H1 (cell line): ENCODE data around the gene PRR29. TPM values are rescaled to one million over a fixed set of nuclear protein-coding genes. Genes with fewer than 3 reads are reported as not detected.

Experiments used
- CTCF ChIA-PET: fragments of 300-600 bp; sonication (Branson Sonifier 250); formaldehyde crosslinking; loops from one replicate; lab custom pipeline; 2021; ENCODE audit not compliant: partially characterized antibody; lab: Charles Lee
- POLR2A ChIA-PET: fragments of 300-600 bp; sonication (Branson Sonifier 250); formaldehyde crosslinking; loops from one replicate; lab custom pipeline; 2021; ENCODE audit warnings: inconsistent platforms; ENCODE audit not compliant: partially characterized antibody; lab: Charles Lee
- DNase-seq, 2 experiments: peaks; one replicate each; pipeline versions ENCODE4 v3.0.0 to v3.0.0-alpha.2; 2010 to 2022; ENCODE audit warnings: low spot score in 2 of 2, low read depth in 1 of 2, mixed read lengths in 1 of 2
- FAIRE-seq: peaks from 2 replicates; lab custom pipeline; 2011; peaks lifted over from hg19 to GRCh38; lab: Jason Lieb, UNC
- H2AFZ ChIP-seq: 2 replicates; pipeline ENCODE4 v1.8.1; 2012; ENCODE audit warnings: low read length, inconsistent platforms
- H2AK5ac ChIP-seq: 2 replicates; pipeline ENCODE4 v1.6.1; 2013; ENCODE audit warnings: low read depth, low read length
- H2BK120ac ChIP-seq: replicated peaks from 2 replicates; pipeline ENCODE3; 2013; ENCODE audit warnings: low read depth, low read length, inconsistent platforms
- H2BK12ac ChIP-seq: 2 replicates; pipeline ENCODE4 v1.6.1; 2013; ENCODE audit warnings: low read depth, low read length
- H2BK15ac ChIP-seq: 2 replicates; pipeline ENCODE4 v1.6.1; 2013; ENCODE audit warnings: low read length
- H2BK20ac ChIP-seq: 2 replicates; pipeline ENCODE4 v1.6.1; 2013; ENCODE audit warnings: low read length
- H2BK5ac ChIP-seq: 2 replicates; pipeline ENCODE4 v1.6.1; 2013; ENCODE audit warnings: low read depth, low read length
- H3K14ac ChIP-seq: 2 replicates; pipeline ENCODE4 v1.6.1; 2013; ENCODE audit warnings: inconsistent platforms; ENCODE audit not compliant: insufficient read length
- H3K18ac ChIP-seq: 2 replicates; pipeline ENCODE4 v1.6.1; 2013; ENCODE audit warnings: low read length; ENCODE audit errors: extremely low read depth
- H3K23ac ChIP-seq: 2 replicates; pipeline ENCODE4 v1.6.1; 2013; ENCODE audit warnings: inconsistent platforms; ENCODE audit not compliant: insufficient read length
- H3K23me2 ChIP-seq: 2 replicates; pipeline ENCODE4 v1.6.1; 2013; ENCODE audit warnings: low read depth, low read length
- H3K27ac ChIP-seq: 2 replicates; pipeline ENCODE4 v1.6.1; 2011; ENCODE audit warnings: low read depth, low read length, inconsistent platforms
- H3K27me3 ChIP-seq, 4 experiments: replicated peaks in 1 of 4; 1 replicate in 1 of 4; 2 replicates in 3 of 4; pipeline versions ENCODE4 v1.6.1 to v1.8.1; 2011 to 2013; ENCODE audit warnings: low read length in 3 of 4, mild to moderate bottlenecking in 3 of 4, inconsistent platforms in 2 of 4, mixed read lengths in 2 of 4, moderate library complexity in 1 of 4; ENCODE audit not compliant: control insufficient read depth in 3 of 4, insufficient read depth in 3 of 4; ENCODE audit errors: extremely low read depth in 1 of 4
- H3K36me3 ChIP-seq, 4 experiments: 2 replicates each; pipeline versions ENCODE4 v1.6.1 to v1.8.1; 2011 to 2013; ENCODE audit warnings: mild to moderate bottlenecking in 4 of 4, low read length in 3 of 4, moderate library complexity in 2 of 4, control low read depth in 1 of 4, inconsistent platforms in 1 of 4; ENCODE audit not compliant: insufficient read depth in 4 of 4, control insufficient read depth in 2 of 4
- H3K4ac ChIP-seq: replicated peaks from 2 replicates; pipeline ENCODE3; 2013; ENCODE audit warnings: low read length, low read depth, mixed read lengths, inconsistent platforms; ENCODE audit not compliant: insufficient read length
- H3K4me1 ChIP-seq, 4 experiments: replicated peaks in 1 of 4; 1 replicate in 1 of 4; 2 replicates in 3 of 4; pipeline versions ENCODE4 v1.6.1 to v1.8.1; 2011 to 2013; ENCODE audit warnings: low read length in 3 of 4, inconsistent platforms in 2 of 4, mixed read lengths in 1 of 4; ENCODE audit not compliant: insufficient read depth in 4 of 4, control insufficient read depth in 3 of 4
- H3K4me2 ChIP-seq, 2 experiments: 2 replicates each; pipeline versions ENCODE4 v1.6.1 to v1.8.1; 2011 to 2013; ENCODE audit warnings: low read depth in 2 of 2, low read length in 2 of 2, control low read depth in 1 of 2, inconsistent platforms in 1 of 2, mild to moderate bottlenecking in 1 of 2; ENCODE audit not compliant: insufficient read depth in 1 of 2
- H3K4me3 ChIP-seq, 4 experiments: fragments of 200-600, 300-600 bp in 1 of 4; sonication (generic), shearing (Covaris generic), sonication (Bioruptor Twin) in 1 of 4; 2 replicates each; pipeline versions ENCODE4 v1.5.1 to v1.8.1; 2011 to 2016; ENCODE audit warnings: low read length in 4 of 4, low read depth in 3 of 4, control low read depth in 2 of 4, inconsistent platforms in 2 of 4, mild to moderate bottlenecking in 2 of 4, mixed read lengths in 1 of 4, moderate library complexity in 1 of 4; ENCODE audit not compliant: insufficient read depth in 2 of 4; ENCODE audit errors: extremely low read depth in 1 of 4
- H3K56ac ChIP-seq: replicated peaks from 2 replicates; pipeline ENCODE3; 2013; ENCODE audit warnings: low read depth, mild to moderate bottlenecking, mixed read lengths, low read length, inconsistent platforms; ENCODE audit not compliant: insufficient read length
- H3K79me1 ChIP-seq: 2 replicates; pipeline ENCODE4 v1.6.1; 2013; ENCODE audit warnings: low read depth, low read length, control low read depth
- H3K79me2 ChIP-seq, 2 experiments: 2 replicates each; pipeline versions ENCODE4 v1.6.1 to v1.8.1; 2012 to 2013; ENCODE audit warnings: low read length in 2 of 2, mild to moderate bottlenecking in 2 of 2, inconsistent platforms in 1 of 2; ENCODE audit not compliant: insufficient read depth in 2 of 2, control insufficient read depth in 1 of 2
- H3K9ac ChIP-seq, 4 experiments: replicated peaks in 1 of 4; 1 replicate in 1 of 4; 2 replicates in 3 of 4; pipeline versions ENCODE4 v1.6.1 to v1.8.1; 2011 to 2013; ENCODE audit warnings: low read depth in 3 of 4, low read length in 3 of 4, control low read depth in 2 of 4, mild to moderate bottlenecking in 2 of 4, moderate library complexity in 2 of 4, inconsistent platforms in 1 of 4; ENCODE audit errors: extremely low read depth in 1 of 4
- H3K9me3 ChIP-seq, 2 experiments: 2 replicates each; pipeline versions ENCODE4 v1.6.1 to v1.8.1; 2012 to 2013; ENCODE audit warnings: mild to moderate bottlenecking in 2 of 2, moderate library complexity in 2 of 2, control low read depth in 1 of 2, inconsistent platforms in 1 of 2, low read depth in 1 of 2, low read length in 1 of 2, mixed read lengths in 1 of 2; ENCODE audit not compliant: insufficient read depth in 2 of 2
- H4K20me1 ChIP-seq, 2 experiments: replicated peaks in 1 of 2; 2 replicates each; pipeline versions ENCODE3 to v1.8.1; 2011 to 2013; ENCODE audit warnings: inconsistent platforms in 2 of 2, low read length in 2 of 2, mild to moderate bottlenecking in 1 of 2; ENCODE audit not compliant: insufficient read depth in 2 of 2, control insufficient read depth in 1 of 2
- H4K5ac ChIP-seq: 2 replicates; pipeline ENCODE4 v1.6.1; 2013; ENCODE audit warnings: low read length, low read depth, mixed read lengths, inconsistent platforms; ENCODE audit not compliant: insufficient read length
- H4K8ac ChIP-seq: 2 replicates; pipeline ENCODE4 v1.8.0; 2013; ENCODE audit warnings: mild to moderate bottlenecking, moderate library complexity, low read length, inconsistent platforms; ENCODE audit not compliant: insufficient read depth; ENCODE audit errors: extremely low read depth
- H4K91ac ChIP-seq: replicated peaks from 2 replicates; pipeline ENCODE3; 2013; ENCODE audit warnings: low read length, mixed read lengths, inconsistent platforms; ENCODE audit not compliant: insufficient read length
- ATF3 ChIP-seq: IDR thresholded peaks from 2 replicates; pipeline ENCODE4 v1.6.1; 2011; ENCODE audit warnings: low read depth, mild to moderate bottlenecking, low read length; ENCODE audit not compliant: insufficient read depth
- BRCA1 ChIP-seq: IDR thresholded peaks from 2 replicates; pipeline ENCODE4 v1.6.1; 2012; ENCODE audit warnings: low read depth, low read length, improper control_type of control experiment
- CEBPB ChIP-seq: IDR thresholded peaks from 2 replicates; pipeline ENCODE4 v1.6.1; 2012; ENCODE audit warnings: low read depth, low read length
- CHD2 ChIP-seq: IDR thresholded peaks from 2 replicates; pipeline ENCODE4 v1.6.1; 2012; ENCODE audit warnings: low read length, improper control_type of control experiment
- EP300 ChIP-seq, 2 experiments: IDR thresholded peaks; 1 replicate in 1 of 2; 2 replicates in 1 of 2; pipeline ENCODE4 v1.6.1; 2011 to 2012; ENCODE audit warnings: low read depth in 2 of 2, low read length in 2 of 2, mild to moderate bottlenecking in 2 of 2, borderline replicate concordance in 1 of 2, inconsistent platforms in 1 of 2, moderate library complexity in 1 of 2
- FOSL1 ChIP-seq: IDR thresholded peaks from 2 replicates; pipeline ENCODE4 v1.6.1; 2011; ENCODE audit warnings: mild to moderate bottlenecking, low read depth, low read length, moderate library complexity; ENCODE audit not compliant: insufficient read depth
- HDAC6 ChIP-seq: IDR thresholded peaks from one replicate; pipeline ENCODE4 v1.7.1; 2012; ENCODE audit warnings: low read depth, mild to moderate bottlenecking, inconsistent platforms, low read length, moderate library complexity
- NRF1 ChIP-seq: IDR thresholded peaks from 2 replicates; pipeline ENCODE4 v1.6.1; 2011; ENCODE audit warnings: mild to moderate bottlenecking, low read depth, low read length, improper control_type of control experiment
- RNF2 ChIP-seq: fragments of 200-900, 300-1000 bp; sonication (generic); IDR thresholded peaks from 2 replicates; pipeline ENCODE4 v1.7.1; 2016; ENCODE audit warnings: borderline replicate concordance, low read depth, mild to moderate bottlenecking, antibody characterized with exemption, low read length; ENCODE audit not compliant: poor library complexity, severe bottlenecking; ENCODE audit errors: missing control alignments
- SAP30 ChIP-seq: fragments of 300-600 bp; sonication (generic); IDR thresholded peaks from 2 replicates; pipeline ENCODE4 v1.7.1; 2012; ENCODE audit warnings: low read length, moderate library complexity, mild to moderate bottlenecking, inconsistent platforms; ENCODE audit not compliant: insufficient read depth, insufficient replicate concordance
- SP2 ChIP-seq: IDR thresholded peaks from 2 replicates; pipeline ENCODE4 v1.6.1; 2012; ENCODE audit warnings: mild to moderate bottlenecking, low read length, inconsistent platforms
- USF2 ChIP-seq: IDR thresholded peaks from 2 replicates; pipeline ENCODE4 v1.6.1; 2011; ENCODE audit warnings: low read length, improper control_type of control experiment
- WGBS, 2 experiments: shearing (Covaris generic) in 1 of 2; methylation state at CpG; one replicate each; pipeline versions ENCODE4 v1.1.6 to v1.1.7; 2013 to 2015; ENCODE audit warnings: low lambda C conversion rate in 2 of 2, mixed read lengths in 2 of 2, inconsistent platforms in 1 of 2, low coverage in 1 of 2, missing lambda C conversion rate in 1 of 2; ENCODE audit not compliant: insufficient replicate concordance in 2 of 2, insufficient coverage in 1 of 2, insufficient read length in 1 of 2; ENCODE audit errors: extremely low coverage in 1 of 2, missing lambda C conversion rate in 1 of 2; 5-methylcytosine and 5-hydroxymethylcytosine counted together
- polyA plus RNA-seq, 7 experiments: library from polyadenylated mRNA; depleted of rRNA in 3 of 7; stranded (reverse) in 5 of 7; unstranded in 2 of 7; fragments of >200 nt in 5 of 7; fragments of 200-250 nt in 2 of 7; gene quantifications; 1 replicate in 5 of 7; 2 replicates in 1 of 7; 4 replicates in 1 of 7; pipeline versions ENCODE4 v1.2.1 to v1.2.3, GENCODE V29; 2011 to 2013; ENCODE audit warnings: missing spikeins in 2 of 7, mixed read lengths in 2 of 7
- total RNA-seq: library from RNA; stranded (reverse); fragmentation: NEBNext Ultra II Directional; extraction: Animal tissue kit (Norgen Biotek cat#: 25700); gene quantifications from 2 replicates; pipeline ENCODE4 v1.2.1, GENCODE V29; 2021

Gene PRR29
- total and polyA plus RNA-seq, 2 of the 8 experiments (the other 6 are each of a cell fraction or from before 2014, with no cell fraction given): 0.67 to 0.83 TPM

GRCh38 chr17:64005734-64006167 is 7.6 kb downstream of the PRR29 start:
- Histone ChIP-seq H2BK5ac (no peak overlapping the region), H3K23ac (no peak overlapping the region), H3K36me3 (no peaks in the 10 kb centered on the region), H4K20me1 (no peaks in the 10 kb centered on the region), H3K18ac (no peak overlapping the region), H3K14ac (no peak overlapping the region), H3K79me2 (no peaks in the 10 kb centered on the region), H3K79me1 (no peaks in the 10 kb centered on the region), H2AFZ (no peak overlapping the region), H3K27me3 (no peaks in the 10 kb centered on the region; a peak in 1 of 7 replicates), H3K27ac (no peak overlapping the region), H4K5ac (no peak overlapping the region), H2AK5ac (no peak overlapping the region), H2BK15ac (no peak overlapping the region), H3K4me1 (peaks cover 0 to 12% (median 5%) of the 10 kb centered on the region in 4 experiments; a peak in 4 of 7 replicates), H2BK20ac (no peak overlapping the region), H3K9me3 (no peaks in the 10 kb centered on the region), H2BK12ac (no peak overlapping the region), H4K91ac (no peak overlapping the region), H3K56ac (no peak overlapping the region), H3K23me2 (no peaks in the 10 kb centered on the region), H2BK120ac (no peak overlapping the region), H3K9ac (no peak overlapping the region), H3K4me3 (no peak overlapping the region), H3K4me2 (no peak overlapping the region), H4K8ac (no peak overlapping the region), H3K4ac (no peak overlapping the region)
- DNase-seq (no peak), FAIRE-seq (no peak)
- ChIA-PET POLR2A (interaction anchor here (0.6 to 0.8 kb wide), 2 partner anchors 47 to 53 kb away, joined by 3 read pairs; no protein-coding TSS in a partner anchor), CTCF (interaction anchor here (0.9 to 4.0 kb wide), 12 partner anchors 12 to 125 kb away, joined by 3 to 26 read pairs (median 4); partner anchors contain the start of gene GH1)
- 65% methylated on average over 6 of the region's 6 CpGs; no CpG with 5 or more reads in 1 of the 2 experiments for WGBS, 2 experiments
- TF ChIP-seq HDAC6: no peak
- no peak for TF ChIP-seq CHD2
- TF ChIP-seq SAP30: no peak
- TF ChIP-seq FOSL1: no peak
- no peak for TF ChIP-seq ATF3
- TF ChIP-seq USF2: no peak
- TF ChIP-seq BRCA1: no peak
- no peak for TF ChIP-seq NRF1
- TF ChIP-seq CEBPB: no peak
- no peak for TF ChIP-seq EP300 (IDR thresholded peaks at IDR 0.05; ENCODE audit: borderline replicate concordance in 1 of 2, low read depth in 2 of 2, low read length in 2 of 2)
- TF ChIP-seq RNF2: no peak
- TF ChIP-seq SP2: no peak
